Small intestine (tissue), 7 donors: ENCODE data around the gene NFATC1. TPM values are rescaled to one million over a fixed set of nuclear protein-coding genes. Genes with fewer than 3 reads are reported as not detected.
A peak's percentile ranks its signal among the peaks of the same experiment; 100 is the strongest.

Source experiments
- DNase-seq, 2 donors: peaks; one replicate each; pipeline versions ENCODE4 v3.0.0 to v3.0.0-alpha.2; 2013
- FAIRE-seq: peaks from 2 replicates; lab custom pipeline; 2012; peaks lifted over from hg19 to GRCh38; lab: Jason Lieb, UNC
- H3K27ac ChIP-seq, 3 donors: one replicate each; pipeline ENCODE4 v1.5.1; 2013; ENCODE audit warnings: low read length in 2 of 3, mild to moderate bottlenecking in 2 of 3, control low read depth in 1 of 3, inconsistent platforms in 1 of 3, low read depth in 1 of 3, moderate library complexity in 1 of 3
- H3K27me3 ChIP-seq, 3 donors: one replicate each; pipeline ENCODE4 v1.6.1; 2013; ENCODE audit warnings: low read length in 3 of 3, inconsistent platforms in 1 of 3; ENCODE audit not compliant: control insufficient read depth in 3 of 3, insufficient read depth in 3 of 3
- H3K36me3 ChIP-seq, 3 donors: one replicate each; pipeline ENCODE4 v1.6.1; 2013; ENCODE audit warnings: low read length in 3 of 3, inconsistent platforms in 1 of 3, low read depth in 1 of 3, mild to moderate bottlenecking in 1 of 3, moderate library complexity in 1 of 3; ENCODE audit not compliant: control insufficient read depth in 3 of 3, insufficient read depth in 2 of 3
- H3K4me1 ChIP-seq, 3 donors: one replicate each; pipeline ENCODE4 v1.6.1; 2013; ENCODE audit warnings: low read length in 2 of 3, inconsistent platforms in 1 of 3, low read depth in 1 of 3, mild to moderate bottlenecking in 1 of 3, moderate library complexity in 1 of 3; ENCODE audit not compliant: control insufficient read depth in 3 of 3, insufficient read depth in 2 of 3
- H3K4me3 ChIP-seq, 3 donors: one replicate each; pipeline ENCODE4 v1.5.1; 2013; ENCODE audit warnings: low read length in 3 of 3, control low read depth in 1 of 3, inconsistent platforms in 1 of 3, low read depth in 1 of 3, mild to moderate bottlenecking in 1 of 3, moderate library complexity in 1 of 3
- H3K9me3 ChIP-seq, 2 donors: one replicate each; pipeline ENCODE4 v1.6.1; 2013; ENCODE audit warnings: low read depth in 1 of 2, low read length in 1 of 2; ENCODE audit not compliant: control insufficient read depth in 2 of 2, insufficient read depth in 1 of 2
- WGBS, 3 donors: extraction: QIAGEN DNeasy Blood & Tissue Kit; methylation state at CpG; one replicate each; pipeline ENCODE4 v1.1.7; 2013; 5-methylcytosine and 5-hydroxymethylcytosine counted together
- polyA plus RNA-seq, 4 donors: library from polyadenylated mRNA; stranded (reverse) in 3 of 4; unstranded in 1 of 4; fragments of 200-250 nt in 3 of 4; fragments of 120-200 nt in 1 of 4; gene quantifications; one replicate each; pipeline versions ENCODE4 v1.2.1 to v1.2.3, GENCODE V29; 2013
- donor health status: healthy with polysubstance abuse.
- donor health status: control.
- donor health status: control.
- donor health status: Bipolar disorder and iron deficiency.
- donor health status: healthy.

NFATC1 gene
- polyA plus RNA-seq, 4 donors = 0.67 to 5.9 (median 2.2) TPM

DNA sequence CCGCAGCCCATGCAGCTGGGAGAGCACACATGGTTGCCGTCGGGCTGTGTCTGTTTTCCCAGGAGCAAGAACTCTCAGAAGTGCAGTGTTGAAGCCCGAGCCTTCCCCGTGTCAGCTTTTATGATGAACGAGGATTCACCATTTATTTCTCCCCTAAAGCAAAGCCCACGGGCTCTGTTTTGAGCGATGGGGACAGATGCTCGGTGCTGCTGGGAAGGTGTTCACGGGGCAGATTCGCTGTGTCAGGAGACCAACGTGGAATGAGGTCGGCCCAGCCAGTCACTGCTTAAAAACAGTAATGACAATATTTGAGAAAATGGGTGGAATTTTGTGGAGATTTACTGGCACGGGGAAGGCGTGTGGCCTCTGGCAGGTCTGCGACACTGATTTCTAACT is 43.9 kb downstream of the NFATC1 start:
- no peaks in the 10 kb centered on the region for H3K27me3 ChIP-seq
- H3K9me3 ChIP-seq = no peaks in the 10 kb centered on the region
- H3K4me1 ChIP-seq = no peaks in the 10 kb centered on the region
- FAIRE-seq (no peak), DNase-seq (no peak)
- 80 to 88% (median 82%) methylated on average over 16 of the region's 16 CpGs for WGBS, 3 donors
- peaks cover 0 to 3% (median 0%) of the 10 kb centered on the region in 3 donors for H3K36me3 ChIP-seq
- no peak overlapping the region for H3K27ac ChIP-seq
- no peak overlapping the region for H3K4me3 ChIP-seq

DNA sequence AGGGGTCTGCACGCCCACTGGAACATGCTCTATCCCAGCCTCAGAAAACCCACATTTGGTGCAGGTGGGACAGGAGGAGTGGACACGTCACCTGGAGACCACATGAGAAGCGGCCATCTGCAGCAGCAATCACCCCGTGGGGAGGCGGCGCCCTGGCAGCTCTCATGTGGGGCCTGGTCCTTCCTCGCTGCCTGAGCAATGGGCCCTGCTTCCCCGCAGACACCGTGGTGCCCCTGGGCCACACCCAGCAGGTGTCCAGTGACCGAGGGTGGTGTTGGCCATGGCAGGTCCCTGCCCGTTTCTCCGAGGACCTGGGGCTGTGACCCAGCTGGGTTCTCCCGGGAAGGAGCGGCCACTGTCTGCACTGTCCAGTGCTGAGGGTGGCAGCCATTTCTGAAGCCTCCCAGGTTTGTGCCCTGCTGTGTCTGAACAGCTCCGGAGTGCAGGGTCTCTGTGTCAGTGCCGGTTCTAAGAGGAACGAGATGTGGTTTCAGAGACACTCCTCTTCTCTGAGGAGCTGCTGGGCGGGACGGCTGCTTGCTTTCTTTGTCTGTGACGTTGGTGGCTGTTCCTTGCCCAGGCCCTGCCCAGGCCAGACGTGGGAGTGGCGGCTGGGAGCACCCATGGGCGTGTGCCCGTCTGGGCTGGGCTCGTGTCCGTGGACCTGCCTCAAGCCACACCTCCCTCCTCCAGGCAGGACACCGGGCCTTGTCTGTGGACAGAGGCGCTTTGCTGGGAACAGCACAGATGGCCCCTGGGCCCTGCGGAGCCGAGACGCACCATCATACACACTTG is 44.8 kb downstream of the NFATC1 start:
- FAIRE-seq (no peak), DNase-seq (peak in 1 of 2 donors; percentile 74)
- no peak overlapping the region for H3K4me3 ChIP-seq
- no peak overlapping the region for H3K27ac ChIP-seq
- H3K9me3 ChIP-seq = no peaks in the 10 kb centered on the region
- H3K27me3 ChIP-seq = no peaks in the 10 kb centered on the region
- H3K36me3 ChIP-seq = peaks cover 0 to 3% (median 2%) of the 10 kb centered on the region in 3 donors
- no peaks in the 10 kb centered on the region for H3K4me1 ChIP-seq
- 43 to 81% (median 53%) methylated on average over 30 to 31 of the region's 31 CpGs for WGBS, 3 donors

GRCh38 chr18:79441420-79441819 is 45.7 kb downstream of the NFATC1 start:
- H3K27me3 ChIP-seq = no peaks in the 10 kb centered on the region
- peaks cover 0 to 3% (median 2%) of the 10 kb centered on the region in 3 donors for H3K36me3 ChIP-seq
- no peaks in the 10 kb centered on the region for H3K4me1 ChIP-seq
- FAIRE-seq (no peak), DNase-seq (no peak)
- no peaks in the 10 kb centered on the region for H3K9me3 ChIP-seq
- H3K27ac ChIP-seq = no peak overlapping the region
- 92 to 96% (median 94%) methylated on average over 16 of the region's 16 CpGs for WGBS, 3 donors
- H3K4me3 ChIP-seq = no peak overlapping the region

DNA sequence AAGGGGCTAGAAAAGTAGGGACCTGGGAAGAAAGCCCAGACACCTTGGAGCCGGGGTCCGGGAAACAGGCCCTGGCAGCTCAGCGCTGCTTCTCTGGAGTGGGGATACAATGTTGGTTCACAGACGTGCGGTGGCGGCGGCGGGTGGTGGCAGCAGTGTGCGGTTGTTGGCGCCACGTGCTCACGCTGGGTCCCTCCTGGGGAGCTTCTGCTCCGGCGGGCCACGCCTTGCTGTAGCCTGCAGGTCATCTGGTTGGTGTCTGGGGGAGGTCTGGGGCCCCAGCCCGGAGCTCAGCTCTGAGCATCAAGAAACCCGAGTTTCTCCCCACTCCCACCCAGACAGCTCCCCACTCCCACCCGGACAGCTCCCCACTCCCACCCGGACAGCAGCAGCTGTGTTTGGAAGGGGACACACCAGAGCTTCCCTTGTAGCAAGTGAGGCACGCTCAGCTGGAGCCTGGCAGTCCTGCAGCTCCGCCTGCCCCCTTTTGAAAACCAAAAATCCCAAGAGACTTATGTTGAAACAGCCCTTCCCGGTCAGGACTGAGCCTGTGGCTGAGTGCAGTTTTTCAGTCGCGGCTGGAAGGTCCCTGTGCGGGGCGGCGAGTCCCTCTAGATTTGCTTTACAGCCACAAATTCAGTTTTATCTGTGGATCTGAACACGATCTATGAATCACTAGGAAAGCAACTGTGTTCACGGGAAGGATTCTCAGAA is 46.9 kb downstream of the NFATC1 start:
- WGBS, 3 donors = 78 to 85% (median 84%) methylated on average over 29 of the region's 29 CpGs
- Histone ChIP-seq H3K4me3 (no peak overlapping the region), H3K4me1 (no peaks in the 10 kb centered on the region), H3K9me3 (no peaks in the 10 kb centered on the region), H3K27me3 (no peaks in the 10 kb centered on the region), H3K36me3 (peaks cover 0 to 3% (median 2%) of the 10 kb centered on the region in 3 donors), H3K27ac (no peak overlapping the region)
- FAIRE-seq (no peak), DNase-seq (no peak)

DNA sequence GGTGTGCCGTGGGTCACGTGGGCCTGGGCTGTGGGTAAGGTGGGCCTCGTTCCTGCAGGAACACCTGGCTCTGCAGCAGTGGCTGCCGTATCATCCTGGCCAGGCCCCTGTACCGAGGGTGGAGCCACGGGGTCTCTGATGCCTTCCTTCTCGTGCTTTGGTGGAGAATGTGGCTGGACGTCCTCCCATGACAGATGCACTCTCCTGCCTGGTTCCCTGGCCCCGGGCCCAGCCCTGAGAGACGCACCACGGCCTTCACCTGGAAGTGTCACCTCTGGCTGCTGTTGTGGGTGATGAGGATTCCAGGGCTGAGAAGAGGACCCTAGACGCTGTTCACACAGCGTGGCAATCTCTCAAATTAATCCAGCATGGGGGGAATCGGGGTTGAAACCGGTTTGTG is 49.5 kb downstream of the NFATC1 start:
- Histone ChIP-seq H3K27me3 (no peaks in the 10 kb centered on the region), H3K27ac (no peak overlapping the region), H3K4me3 (no peak overlapping the region), H3K4me1 (no peaks in the 10 kb centered on the region), H3K9me3 (no peaks in the 10 kb centered on the region), H3K36me3 (peaks cover 0 to 2% (median 0%) of the 10 kb centered on the region in 3 donors)
- no peak for DNase-seq
- no peak for FAIRE-seq
- 85 to 92% (median 90%) methylated on average over 15 of the region's 15 CpGs for WGBS, 3 donors

DNA sequence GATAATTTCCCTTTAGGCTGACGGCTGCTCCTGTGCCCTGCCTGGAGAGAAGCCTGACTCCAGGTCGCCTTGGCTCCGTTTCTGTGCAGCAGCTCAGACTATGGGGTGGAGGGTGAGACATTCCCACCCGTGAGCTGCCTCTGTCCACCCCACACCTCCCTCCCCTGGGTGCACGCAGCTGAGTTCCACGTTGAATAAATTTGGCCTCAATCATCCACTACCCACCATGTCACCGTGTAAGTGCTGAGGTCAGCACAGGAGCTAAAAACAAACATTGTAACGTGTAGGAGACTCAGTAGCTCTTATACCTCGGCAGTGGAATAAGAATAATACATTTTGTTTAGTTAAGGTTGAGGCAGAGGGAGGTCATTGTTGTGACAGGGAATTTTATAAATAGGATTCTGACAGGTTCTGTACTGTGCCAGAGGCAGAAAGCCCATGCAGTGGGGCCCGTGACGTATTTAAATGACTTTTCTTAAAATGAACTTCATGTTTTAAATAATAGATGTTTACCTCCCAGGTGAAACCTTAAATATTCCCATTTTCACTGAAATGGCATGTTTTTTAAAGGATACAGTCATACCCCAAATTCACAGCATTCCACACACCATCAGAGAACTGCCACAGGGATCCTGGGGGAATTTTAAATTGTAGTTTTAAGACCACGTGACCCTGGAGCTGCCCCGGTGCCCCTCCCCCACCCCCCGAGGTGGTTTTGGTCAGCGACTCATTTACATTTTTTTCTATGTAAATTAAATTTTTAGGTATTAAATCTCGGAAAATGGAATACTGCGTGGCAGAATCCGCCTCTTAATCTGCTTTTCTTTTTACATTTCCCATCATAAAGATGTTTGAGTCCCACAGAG is 50.2 kb downstream of the NFATC1 start:
- FAIRE-seq (no peak), DNase-seq (no peak)
- Histone ChIP-seq H3K9me3 (no peaks in the 10 kb centered on the region), H3K36me3 (peaks cover 0 to 2% (median 0%) of the 10 kb centered on the region in 3 donors), H3K27ac (no peak overlapping the region), H3K27me3 (no peaks in the 10 kb centered on the region), H3K4me1 (no peaks in the 10 kb centered on the region), H3K4me3 (no peak overlapping the region)
- 79 to 82% (median 81%) methylated on average over 18 of the region's 18 CpGs for WGBS, 3 donors

DNA sequence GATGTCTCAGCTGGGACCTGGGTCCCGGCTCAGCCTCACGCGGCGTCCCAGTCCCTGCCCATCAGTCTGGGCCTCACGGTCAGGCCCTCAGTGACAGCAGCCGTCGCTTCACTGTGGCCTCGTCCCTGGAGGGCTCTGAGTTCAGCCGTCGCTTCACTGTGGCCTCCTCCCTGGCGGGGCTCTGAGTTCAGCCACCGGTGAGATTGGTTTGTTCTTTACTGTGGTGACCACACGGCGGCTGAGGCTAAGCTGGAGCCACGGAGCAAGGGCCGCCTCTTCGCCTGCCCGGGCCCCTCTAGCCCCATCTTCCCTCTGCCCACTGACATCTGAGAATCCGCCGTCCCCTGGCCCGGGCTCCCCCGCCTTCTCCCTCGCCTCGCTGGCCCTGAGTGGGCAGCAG is 51.2 kb downstream of the NFATC1 start:
- WGBS, 3 donors = 94 to 96% (median 94%) methylated on average over 22 to 24 of the region's 24 CpGs
- FAIRE-seq (no peak), DNase-seq (no peak)
- H3K36me3 ChIP-seq = peaks cover 0 to 7% (median under 1%) of the 10 kb centered on the region in 3 donors
- H3K27ac ChIP-seq = no peak overlapping the region
- H3K9me3 ChIP-seq = no peaks in the 10 kb centered on the region
- no peaks in the 10 kb centered on the region for H3K4me1 ChIP-seq
- no peak overlapping the region for H3K4me3 ChIP-seq
- no peaks in the 10 kb centered on the region for H3K27me3 ChIP-seq
